ENCODE data around the gene ZDHHC22.
"Not testable (repeated sequence)": the region's sequence is repeated elsewhere in the genome, so short reads cannot be mapped to it uniquely, and the experiment has no call there.

Gene ZDHHC22, protein sequence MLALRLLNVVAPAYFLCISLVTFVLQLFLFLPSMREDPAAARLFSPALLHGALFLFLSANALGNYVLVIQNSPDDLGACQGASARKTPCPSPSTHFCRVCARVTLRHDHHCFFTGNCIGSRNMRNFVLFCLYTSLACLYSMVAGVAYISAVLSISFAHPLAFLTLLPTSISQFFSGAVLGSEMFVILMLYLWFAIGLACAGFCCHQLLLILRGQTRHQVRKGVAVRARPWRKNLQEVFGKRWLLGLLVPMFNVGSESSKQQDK

GRCh38 chr14:77141214-77142004 lies at the start of gene ZDHHC22:
Gene ZDHHC22, minus strand, starts transcription at chr14:77141791. Its CDS starts 2,053 bp downstream, at chr14:77139738.
- no peak for DNase-seq

GRCh38 chr14:77190977-77191376 lies 49.4 kb upstream of the ZDHHC22 start:
- DNase-seq, result no peak

DNA sequence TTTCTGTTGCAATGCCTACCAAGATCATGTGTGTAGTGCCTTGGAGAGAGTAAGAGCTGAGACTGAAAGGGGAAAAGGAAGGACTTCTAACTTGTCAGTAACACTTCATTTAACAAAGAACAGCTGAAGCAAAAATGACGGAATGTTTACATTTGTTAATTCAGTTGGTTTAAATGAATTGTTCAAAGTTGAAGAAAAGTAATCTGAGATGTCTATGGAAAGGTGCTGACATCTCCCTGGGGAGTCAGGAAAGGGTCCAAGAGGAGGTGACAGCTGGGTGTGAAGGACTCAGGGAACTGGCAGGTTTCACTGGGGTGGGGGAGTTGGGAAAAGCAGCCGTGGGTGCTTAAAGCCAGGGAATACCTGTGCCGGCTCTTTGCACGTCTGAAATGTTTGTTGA lies 47.9 kb upstream of the ZDHHC22 start:
- DNase-seq, result no peak

DNA sequence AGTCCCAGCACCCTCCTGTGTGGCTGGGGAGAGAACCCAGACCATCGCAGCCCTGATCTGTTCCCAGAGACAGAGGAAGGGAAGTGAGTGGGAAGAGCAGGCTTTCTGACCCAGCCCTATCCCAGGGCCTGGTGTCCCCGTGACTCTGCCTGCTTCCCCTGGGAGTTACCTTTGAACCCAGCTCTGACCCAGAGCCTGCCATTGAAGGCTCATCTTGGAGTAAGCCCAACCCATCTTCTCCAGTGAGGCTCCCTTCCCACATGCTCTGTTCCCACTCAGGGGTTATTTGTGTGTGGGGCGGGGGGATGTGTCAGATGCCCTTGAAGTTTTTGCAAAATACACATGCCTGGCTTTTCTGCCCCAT lies 46.0 kb upstream of the ZDHHC22 start:
- DNase-seq, result no peak

GRCh38 chr14:77186911-77187648 lies 45.5 kb upstream of the ZDHHC22 start:
- DNase-seq, result no peak

GRCh38 chr14:77185093-77185465 lies 43.5 kb upstream of the ZDHHC22 start:
- no peak for DNase-seq

- no peak for DNase-seq
Measured at GRCh38 chr14:77184396-77185092, 43.0 kb upstream of the ZDHHC22 start.

- DNase-seq, result no peak
Measured at GRCh38 chr14:77183896-77184295, 42.3 kb upstream of the ZDHHC22 start.

DNA sequence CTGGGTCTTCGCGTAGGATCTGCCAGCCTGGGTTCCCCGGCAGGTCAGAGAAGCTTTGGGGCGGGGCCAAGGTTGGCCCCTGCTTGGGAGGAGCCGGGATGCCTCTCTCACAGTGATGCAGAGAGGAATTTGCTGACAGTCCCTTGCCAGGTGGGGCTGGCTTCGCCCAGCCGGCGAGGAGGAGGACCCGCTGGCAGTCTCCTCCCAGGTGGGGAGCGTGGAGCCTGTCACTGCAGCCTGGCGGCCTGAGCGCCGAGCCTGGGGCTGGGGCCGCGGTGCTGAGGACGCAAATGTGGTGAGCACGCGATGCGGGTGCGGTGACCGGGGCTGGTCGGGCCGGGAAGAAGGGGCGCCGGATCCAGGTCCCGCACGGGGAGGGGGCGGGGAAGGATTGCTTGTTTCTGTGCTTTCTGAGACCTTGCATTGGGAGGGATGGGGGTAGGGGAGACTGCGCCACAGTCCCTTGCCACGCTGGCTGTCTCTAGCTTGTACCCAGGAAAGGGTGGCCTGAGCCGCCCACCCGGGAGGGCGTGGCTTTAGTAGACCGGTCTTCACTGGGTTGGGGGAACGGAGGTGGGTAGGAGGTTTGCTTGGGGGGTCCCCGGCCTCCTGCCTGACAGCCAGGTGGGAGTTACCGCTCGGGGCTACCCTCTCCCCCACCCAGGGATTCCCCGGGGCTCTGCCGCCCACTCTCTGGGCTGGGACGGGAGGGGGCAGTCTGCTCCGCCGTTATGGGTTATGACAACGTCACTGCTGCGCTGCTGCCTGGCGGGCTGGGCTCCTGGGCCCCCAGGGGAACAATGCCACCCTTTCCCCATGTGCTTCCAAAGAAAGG lies 40.2 kb upstream of the ZDHHC22 start, which contains the start of gene TMEM63C:
Gene TMEM63C, plus strand, starts transcription at position 196 of the 835 bp plus-strand sequence. CDS start 37,016 bp downstream, outside the sequence.
- DNase-seq, result peak; percentile 60

DNA sequence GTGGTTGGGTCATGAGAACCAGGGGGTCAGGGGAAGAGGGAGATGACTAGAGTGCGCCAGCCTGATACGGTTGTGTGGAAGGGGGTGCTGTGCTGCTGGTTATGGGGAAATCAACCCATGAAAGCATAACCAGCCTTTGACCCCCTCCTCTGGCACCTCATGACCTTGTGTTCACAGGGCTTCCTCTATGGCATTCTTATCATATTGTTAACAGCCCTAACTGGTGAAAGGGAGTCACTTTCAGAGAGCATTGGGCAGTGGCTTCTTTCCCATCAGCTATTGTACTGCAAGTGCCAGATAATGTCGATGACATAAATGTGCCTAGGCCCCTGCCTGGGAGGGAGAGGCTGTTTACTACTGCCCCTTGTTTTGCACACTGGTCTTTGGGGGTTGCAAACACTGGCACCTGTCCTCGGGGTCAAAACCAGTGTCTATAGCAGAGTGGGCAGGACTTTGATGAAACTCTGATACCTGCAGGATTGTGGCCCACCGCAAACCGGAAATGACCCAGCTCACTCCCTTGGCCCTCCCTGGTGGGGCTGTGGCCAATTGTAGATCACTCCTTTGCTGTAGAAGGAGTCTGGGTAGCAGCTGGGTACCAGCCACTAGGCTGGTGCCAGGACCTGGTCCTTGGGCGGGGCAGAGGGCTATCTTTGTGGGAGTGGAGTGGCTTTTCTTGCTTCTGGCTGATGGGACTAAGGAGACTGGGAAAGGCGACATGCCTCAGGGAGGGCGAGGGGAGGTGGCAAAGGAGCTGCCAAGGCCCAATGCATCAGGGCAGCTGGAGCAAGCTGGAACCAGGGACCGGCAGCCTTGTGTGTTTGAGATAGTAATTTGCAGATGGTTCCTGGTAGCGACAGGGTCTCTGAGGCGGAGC lies 39.4 kb upstream of the ZDHHC22 start:
- no peak for DNase-seq

DNA sequence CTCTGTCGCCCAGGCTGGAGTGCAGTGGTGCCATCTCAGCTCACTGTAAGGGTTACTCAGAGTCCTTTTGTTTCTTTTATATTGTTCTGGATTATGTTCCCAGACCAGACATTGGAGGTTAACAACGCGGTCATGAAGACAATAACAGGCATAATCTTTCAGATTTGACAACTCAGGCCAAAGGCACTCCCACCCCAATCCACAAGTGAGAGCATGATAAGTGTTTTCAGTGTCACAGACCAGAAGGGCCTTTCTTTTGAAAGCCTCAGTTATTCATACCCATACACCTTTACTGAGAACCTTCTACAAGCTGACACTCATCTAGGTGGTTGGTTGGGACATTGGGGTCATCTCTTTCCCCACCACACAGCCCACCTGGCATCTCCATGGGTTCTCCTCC lies 37.1 kb upstream of the ZDHHC22 start:
- DNase-seq, result no peak

- DNase-seq, result no peak
Measured at GRCh38 chr14:77177702-77178101, 36.1 kb upstream of the ZDHHC22 start.

- no peak for DNase-seq
Measured at GRCh38 chr14:77175843-77176242, 34.3 kb upstream of the ZDHHC22 start.

DNA sequence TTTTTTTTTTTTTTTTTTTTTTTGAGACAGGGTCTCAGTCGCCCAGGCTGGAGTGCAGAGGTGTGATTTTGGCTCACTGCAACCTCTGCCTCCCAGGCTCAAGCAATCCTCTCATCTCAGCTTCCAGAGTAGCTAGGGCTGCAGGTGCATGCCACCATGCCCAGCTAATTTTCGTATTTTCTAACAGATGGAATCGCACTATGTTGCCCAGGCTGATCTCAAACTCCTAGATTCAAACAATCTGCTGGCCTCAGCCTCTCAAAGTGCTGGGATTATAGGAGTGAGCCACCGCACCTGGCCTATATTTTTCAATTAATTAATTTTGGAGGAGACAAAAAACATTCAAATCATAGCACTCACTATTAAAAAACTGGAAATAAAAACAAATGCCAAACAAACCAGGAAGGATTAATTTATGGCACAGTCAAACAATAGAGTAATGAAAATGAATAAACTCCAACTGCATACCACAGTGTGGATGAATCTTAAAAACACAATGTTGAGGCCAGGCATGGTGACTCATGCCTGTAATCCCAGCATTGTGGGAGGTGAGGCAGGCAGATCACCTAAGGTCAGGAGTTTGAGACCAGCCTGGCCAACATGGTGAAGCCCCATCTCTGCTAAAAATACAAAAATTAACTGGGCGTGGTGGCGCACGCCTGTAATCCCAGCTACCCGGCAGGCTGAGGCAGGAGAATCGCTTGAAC lies 32.5 kb upstream of the ZDHHC22 start:
- DNase-seq, result not testable (repeated sequence)

GRCh38 chr14:77172916-77173315 lies 31.3 kb upstream of the ZDHHC22 start:
- no peak for DNase-seq

- no peak for DNase-seq
Measured at GRCh38 chr14:77170045-77170444, 28.5 kb upstream of the ZDHHC22 start.

DNA sequence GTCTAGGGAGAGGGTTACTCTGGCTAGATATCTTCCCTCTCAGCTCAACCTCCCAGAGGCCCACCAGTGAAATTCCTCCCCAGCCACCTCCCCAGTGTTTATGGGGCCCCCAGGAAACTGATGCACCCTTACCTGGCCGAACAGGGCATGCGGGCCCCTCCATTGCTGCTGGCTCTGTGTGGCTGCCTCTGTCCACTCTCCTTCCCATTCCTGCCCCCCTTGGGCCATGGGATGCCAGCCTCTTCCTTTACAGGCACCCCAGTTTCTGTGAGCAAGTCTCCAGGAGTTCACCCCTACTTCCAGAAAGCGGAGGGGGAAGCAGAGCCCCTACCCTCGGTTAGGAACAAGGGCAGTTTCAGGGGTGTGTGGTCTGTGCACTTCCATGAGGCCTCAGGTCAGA lies 19.4 kb upstream of the ZDHHC22 start:
- DNase-seq, result no peak

GRCh38 chr14:77158882-77159255 lies 17.3 kb upstream of the ZDHHC22 start:
- DNase-seq, result no peak

- DNase-seq, result no peak
Measured at GRCh38 chr14:77158175-77158881, 16.7 kb upstream of the ZDHHC22 start.

DNA sequence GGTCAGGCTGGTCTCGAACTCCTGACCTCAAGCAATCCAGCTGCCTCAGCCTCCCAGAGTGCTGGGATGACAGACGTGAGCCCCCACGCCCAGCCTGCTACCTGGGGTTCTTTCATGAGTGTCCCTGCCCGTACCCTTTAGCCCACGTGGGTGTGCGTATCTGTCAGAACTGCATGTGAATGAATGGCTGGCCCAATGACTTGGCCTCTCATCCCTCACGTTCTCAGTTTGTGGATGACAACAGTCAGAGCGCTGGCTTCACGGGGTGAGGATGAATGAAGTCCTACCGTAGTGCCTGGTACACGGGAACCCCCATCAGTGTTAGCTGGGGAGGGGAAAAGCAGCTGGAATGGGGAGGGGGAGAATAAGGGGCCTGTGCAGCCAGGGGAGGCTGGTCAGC lies 16.1 kb upstream of the ZDHHC22 start:
- no peak for DNase-seq
